GM06990 (cell line): Measurements from ENCODE around the gene NPTN.
A peak's percentile ranks its signal among the peaks of the same experiment; 100 is the strongest.

Experiments used
- DNase-seq: peaks from one replicate; pipeline ENCODE4 v3.0.0-alpha.2; 2011; ENCODE audit not compliant: insufficient read length; ENCODE audit errors: extremely low read depth
- H3K27me3 ChIP-seq: replicated peaks from 2 replicates; pipeline ENCODE4 v1.6.0; 2011; ENCODE audit warnings: low read length; ENCODE audit not compliant: control insufficient read depth, insufficient read depth
- H3K36me3 ChIP-seq: 2 replicates; pipeline ENCODE4 v1.5.1; 2011; ENCODE audit warnings: low read length; ENCODE audit not compliant: control insufficient read depth, insufficient read depth
- H3K4me3 ChIP-seq: replicated peaks from 2 replicates; pipeline ENCODE4 v1.5.1; 2011; ENCODE audit warnings: low read depth, mild to moderate bottlenecking, control low read depth, low read length
- TF ChIP-seq, protein P1 (sequence below): IDR thresholded peaks from 2 replicates; pipeline ENCODE4 v1.5.1; 2011; ENCODE audit warnings: low read length, control low read depth, mild to moderate bottlenecking, inconsistent platforms; ENCODE audit not compliant: insufficient read depth, poor library complexity, severe bottlenecking

Gene NPTN

DNA sequence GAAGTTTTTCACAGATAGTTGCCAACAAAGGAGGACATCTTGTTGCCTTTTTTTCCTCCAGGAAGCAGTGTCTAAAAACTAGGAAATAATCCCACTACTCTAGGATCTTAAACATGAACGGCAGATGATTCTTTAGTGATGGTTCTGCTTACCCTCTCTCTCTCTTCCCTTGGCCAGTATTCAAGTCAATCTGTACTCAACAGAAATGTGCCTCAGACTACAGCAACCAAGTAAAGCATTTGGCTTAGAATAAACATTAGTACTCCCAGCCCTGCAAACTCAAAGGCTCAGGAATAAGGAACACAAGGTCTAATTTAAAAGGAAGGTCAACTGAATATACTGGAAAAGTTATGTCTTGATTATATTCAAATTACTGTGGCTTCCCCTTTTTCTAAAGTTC lies 8.7 kb downstream of the NPTN start:
- Histone ChIP-seq H3K36me3 (no peaks in the 10 kb centered on the region), H3K27me3 (no peaks in the 10 kb centered on the region), H3K4me3 (no peak overlapping the region)
- DNase-seq: no peak
- TF ChIP-seq, protein P1, sequence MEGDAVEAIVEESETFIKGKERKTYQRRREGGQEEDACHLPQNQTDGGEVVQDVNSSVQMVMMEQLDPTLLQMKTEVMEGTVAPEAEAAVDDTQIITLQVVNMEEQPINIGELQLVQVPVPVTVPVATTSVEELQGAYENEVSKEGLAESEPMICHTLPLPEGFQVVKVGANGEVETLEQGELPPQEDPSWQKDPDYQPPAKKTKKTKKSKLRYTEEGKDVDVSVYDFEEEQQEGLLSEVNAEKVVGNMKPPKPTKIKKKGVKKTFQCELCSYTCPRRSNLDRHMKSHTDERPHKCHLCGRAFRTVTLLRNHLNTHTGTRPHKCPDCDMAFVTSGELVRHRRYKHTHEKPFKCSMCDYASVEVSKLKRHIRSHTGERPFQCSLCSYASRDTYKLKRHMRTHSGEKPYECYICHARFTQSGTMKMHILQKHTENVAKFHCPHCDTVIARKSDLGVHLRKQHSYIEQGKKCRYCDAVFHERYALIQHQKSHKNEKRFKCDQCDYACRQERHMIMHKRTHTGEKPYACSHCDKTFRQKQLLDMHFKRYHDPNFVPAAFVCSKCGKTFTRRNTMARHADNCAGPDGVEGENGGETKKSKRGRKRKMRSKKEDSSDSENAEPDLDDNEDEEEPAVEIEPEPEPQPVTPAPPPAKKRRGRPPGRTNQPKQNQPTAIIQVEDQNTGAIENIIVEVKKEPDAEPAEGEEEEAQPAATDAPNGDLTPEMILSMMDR: no peak

DNA sequence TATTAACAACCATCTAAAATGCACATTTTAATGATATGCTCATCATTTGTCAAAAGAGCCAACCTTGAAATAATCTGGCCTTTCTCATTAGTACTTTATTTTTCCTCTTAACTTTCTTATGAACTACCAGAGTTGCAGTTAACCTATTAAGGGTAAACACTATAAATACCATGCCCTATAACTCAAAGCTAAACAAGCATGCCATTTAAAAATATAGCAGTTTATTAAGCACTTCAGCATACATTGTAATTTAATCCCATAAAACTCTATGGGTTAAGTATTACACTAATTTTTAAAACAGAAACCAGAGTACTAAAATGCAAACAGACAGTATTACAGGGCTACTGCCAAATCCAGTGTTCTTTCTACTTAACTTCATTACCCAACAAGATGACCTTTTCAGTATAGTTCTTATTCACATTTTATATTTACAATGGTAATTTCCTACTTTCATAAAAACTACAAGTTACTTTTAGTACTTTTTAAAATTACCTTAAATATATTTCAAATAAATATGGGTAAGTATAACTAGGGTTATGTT lies 11.8 kb downstream of the NPTN start:
- H3K27me3 ChIP-seq: no peaks in the 10 kb centered on the region

DNA sequence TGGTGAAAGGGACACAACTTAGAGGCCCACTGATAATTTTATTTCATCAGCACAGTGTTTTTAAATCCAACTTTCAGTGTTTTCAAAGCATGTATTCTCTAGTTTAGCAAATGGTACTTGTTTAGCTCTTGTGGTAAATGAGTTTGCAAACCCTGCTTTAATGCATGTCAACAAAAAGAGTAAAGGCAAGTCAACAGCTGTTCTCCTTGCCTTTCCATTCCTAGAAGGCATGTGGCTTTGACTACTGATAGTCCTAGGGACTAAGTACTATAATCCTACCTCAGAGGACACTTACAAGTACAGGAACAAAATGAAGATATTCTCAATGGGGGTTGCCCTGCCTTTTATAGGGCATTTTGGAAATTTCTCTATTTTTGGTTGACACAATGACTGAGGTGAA lies 13.1 kb downstream of the NPTN start:
- DNase-seq: no peak
- H3K4me3 ChIP-seq: no peak overlapping the region
- TF ChIP-seq, protein P1: no peak
- no peaks in the 10 kb centered on the region for H3K27me3 ChIP-seq
- H3K36me3 ChIP-seq: no peaks in the 10 kb centered on the region

More for the DNA sequence above, 11.8 kb downstream of the NPTN start:
- TF ChIP-seq, protein P1: no peak
- no peak for DNase-seq
- peak overlapping the region; percentile 22 for H3K4me3 ChIP-seq
- no peaks in the 10 kb centered on the region for H3K36me3 ChIP-seq

DNA sequence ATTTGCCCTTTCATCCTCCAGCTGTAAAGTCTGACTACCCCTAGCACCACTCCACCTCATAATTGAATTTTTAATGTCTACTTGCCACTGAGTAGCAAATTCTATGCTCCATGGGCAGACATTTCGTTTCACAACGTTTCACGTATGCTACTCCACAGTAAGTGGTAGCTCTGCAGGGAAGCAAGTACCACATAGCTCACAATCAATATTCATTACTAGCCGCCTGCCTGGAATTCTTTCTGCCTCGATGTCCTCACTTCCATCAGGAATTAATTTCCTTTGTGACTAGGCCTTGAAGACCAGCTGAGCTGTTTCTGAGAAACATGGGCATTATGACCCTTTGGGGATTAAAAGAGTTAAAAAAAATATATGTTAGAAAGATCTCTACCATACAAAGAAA lies 15.3 kb downstream of the NPTN start:
- Histone ChIP-seq H3K27me3 (no peaks in the 10 kb centered on the region), H3K36me3 (no peaks in the 10 kb centered on the region), H3K4me3 (no peak overlapping the region)
- TF ChIP-seq, protein P1: no peak
- DNase-seq: no peak

DNA sequence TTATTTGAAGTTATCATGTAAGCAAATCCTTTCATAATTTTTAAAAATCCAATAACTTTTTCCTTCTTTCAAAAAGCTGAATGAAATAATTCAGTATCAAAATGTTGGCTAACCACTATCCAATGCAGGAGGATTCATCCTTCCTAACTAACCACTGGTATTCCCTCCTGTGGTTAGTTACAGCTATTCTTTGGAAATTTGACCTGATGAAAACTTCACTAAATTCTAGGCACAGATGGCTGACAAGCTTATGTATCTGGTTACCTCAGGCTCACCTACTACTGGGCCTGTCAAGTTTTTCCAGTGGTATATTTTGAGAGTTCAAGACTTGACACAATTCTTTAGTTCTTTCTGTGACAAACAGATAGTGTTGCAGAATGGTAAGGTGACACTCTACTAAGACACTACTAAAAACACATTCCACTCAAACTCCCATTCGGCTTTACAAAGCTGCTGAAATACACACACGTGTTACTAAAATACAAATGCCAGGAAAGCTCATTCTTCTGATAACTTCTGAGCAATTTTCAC lies 15.8 kb downstream of the NPTN start:
- no peak overlapping the region for H3K4me3 ChIP-seq
- TF ChIP-seq, protein P1: no peak
- H3K27me3 ChIP-seq: no peaks in the 10 kb centered on the region
- H3K36me3 ChIP-seq: no peaks in the 10 kb centered on the region
- DNase-seq: no peak

DNA sequence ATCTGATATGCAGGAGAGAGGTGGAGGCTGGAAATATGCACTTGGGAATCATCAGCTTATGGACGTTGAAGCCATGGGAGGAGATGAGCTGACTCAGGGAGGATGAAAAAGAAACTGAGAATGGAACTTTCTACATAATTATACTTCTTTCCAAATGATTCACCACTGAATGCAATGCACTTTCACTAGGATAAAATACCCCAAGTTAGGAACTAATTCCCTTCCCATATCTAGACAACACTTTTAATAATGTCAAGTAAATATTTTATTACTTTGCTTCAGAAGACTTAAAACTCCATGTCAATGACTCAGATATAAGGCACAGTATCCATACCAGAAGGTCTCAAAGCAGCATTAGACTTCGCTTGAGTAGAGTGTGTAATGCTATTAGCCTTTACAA lies 24.2 kb downstream of the NPTN start:
- TF ChIP-seq, protein P1: no peak

More for the DNA sequence above, 24.2 kb downstream of the NPTN start:
- H3K36me3 ChIP-seq: no peaks in the 10 kb centered on the region; the same call in 1 of the 2 replicates
- no peak overlapping the region for H3K4me3 ChIP-seq
- no peak for DNase-seq
- H3K27me3 ChIP-seq: no peaks in the 10 kb centered on the region
